ENCODE measurements around the gene PROSER2. TPM values are rescaled to one million over a fixed set of nuclear protein-coding genes. Genes with fewer than 3 reads are reported as not detected.

The PROSER2 gene
- total and polyA plus RNA-seq, 2 of the 13 experiments (the other 11 are each of a cell fraction or from before 2014, with no cell fraction given), result 6.9 to 7.7 TPM

- no peak for TF ChIP-seq TRIM22 (IDR thresholded peaks at IDR 0.05)
- TF ChIP-seq HDAC1 (CRISPR knock-in tag; IDR thresholded peaks at IDR 0.05), result peak; percentile 61
- TF ChIP-seq MXD3 (CRISPR knock-in tag; IDR thresholded peaks at IDR 0.05), result no peak
- TF ChIP-seq CEBPB (IDR thresholded peaks at IDR 0.05; ENCODE audit: borderline replicate concordance, low read depth, low read length), result peak; percentile 73
- 0 out of 2 replicates have a peak, but pooled peaks have one; percentile 38 for TF ChIP-seq POLR2G (IDR thresholded peaks at IDR 0.05; ENCODE audit: low read depth, low read length)
- TF ChIP-seq ZNF740 (CRISPR knock-in tag; IDR thresholded peaks at IDR 0.05), result no peak
- no peak for TF ChIP-seq SIN3A (IDR thresholded peaks at IDR 0.05; ENCODE audit: borderline replicate concordance, low read depth, low read length)
- peak; percentile 97 for TF ChIP-seq CEBPG (CRISPR knock-in tag; IDR thresholded peaks at IDR 0.05)
- TF ChIP-seq FOSL2 (CRISPR knock-in tag; IDR thresholded peaks at IDR 0.05), result peak; percentile 28; the same call in 1 of the 2 replicates
- TF ChIP-seq ZBED4 (CRISPR knock-in tag; IDR thresholded peaks at IDR 0.05; ENCODE audit: borderline replicate concordance), result 0 out of 2 replicates have a peak, but pooled peaks have one; percentile 27
- TF ChIP-seq SAFB2 (CRISPR knock-in tag; IDR thresholded peaks at IDR 0.05; ENCODE audit: borderline replicate concordance, low read depth), result no peak
- peak; percentile 65 for TF ChIP-seq NR2C2 (CRISPR knock-in tag; IDR thresholded peaks at IDR 0.05; ENCODE audit: borderline replicate concordance)
- TF ChIP-seq NR2F6 (IDR thresholded peaks at IDR 0.05), result peak; percentile 65
- TF ChIP-seq NR2F6 (CRISPR knock-in tag; IDR thresholded peaks at IDR 0.05), result peak; percentile 48; the same call in 1 of the 2 replicates
- TF ChIP-seq NCOR1 (IDR thresholded peaks at IDR 0.05; ENCODE audit: borderline replicate concordance, low read length), result peak; percentile 48; the same call in 1 of the 2 replicates
- TF ChIP-seq HOXA3 (CRISPR knock-in tag; IDR thresholded peaks at IDR 0.05), result peak; percentile 18; the same call in 1 of the 2 replicates
- no peak for TF ChIP-seq ZNF367 (CRISPR knock-in tag; IDR thresholded peaks at IDR 0.05; ENCODE audit: borderline replicate concordance)
- TF ChIP-seq MTA1 (CRISPR knock-in tag; IDR thresholded peaks at IDR 0.05; ENCODE audit: borderline replicate concordance), result no peak
- TF ChIP-seq NR2F1 (CRISPR knock-in tag; IDR thresholded peaks at IDR 0.05), result peak in 1 of 2 experiments; percentile 45; a peak in 2 of 4 replicates
- no peak for TF ChIP-seq ZXDC (CRISPR knock-in tag; IDR thresholded peaks at IDR 0.05)
- peak; percentile 57; the same call in 1 of the 2 replicates for TF ChIP-seq ONECUT2 (CRISPR knock-in tag; IDR thresholded peaks at IDR 0.05)
- no peak for TF ChIP-seq ZNF816 (CRISPR knock-in tag; IDR thresholded peaks at IDR 0.05; ENCODE audit: borderline replicate concordance)
- TF ChIP-seq DMAP1 (CRISPR knock-in tag; IDR thresholded peaks at IDR 0.05), result 0 out of 2 replicates have a peak, but pooled peaks have one; percentile 2
These were observed 8.4 kb downstream of the PROSER2 start (continued) for GRCh38 chr10:11831520-11831951.

Measured in HepG2 (cell line).